Activated CD8-positive, alpha-beta memory T cell treated with anti-CD3 and anti-CD28 coated beads, Interleukin-2, amount 50 U/mL, for 24 hours (primary cell): ENCODE measurements around the gene SPINT1.

ENCODE experiments used
- DNase-seq: peaks from one replicate; pipeline ENCODE4 v3.0.0-alpha.2; 2020; ENCODE audit errors: extremely low read depth

The SPINT1 gene, protein sequence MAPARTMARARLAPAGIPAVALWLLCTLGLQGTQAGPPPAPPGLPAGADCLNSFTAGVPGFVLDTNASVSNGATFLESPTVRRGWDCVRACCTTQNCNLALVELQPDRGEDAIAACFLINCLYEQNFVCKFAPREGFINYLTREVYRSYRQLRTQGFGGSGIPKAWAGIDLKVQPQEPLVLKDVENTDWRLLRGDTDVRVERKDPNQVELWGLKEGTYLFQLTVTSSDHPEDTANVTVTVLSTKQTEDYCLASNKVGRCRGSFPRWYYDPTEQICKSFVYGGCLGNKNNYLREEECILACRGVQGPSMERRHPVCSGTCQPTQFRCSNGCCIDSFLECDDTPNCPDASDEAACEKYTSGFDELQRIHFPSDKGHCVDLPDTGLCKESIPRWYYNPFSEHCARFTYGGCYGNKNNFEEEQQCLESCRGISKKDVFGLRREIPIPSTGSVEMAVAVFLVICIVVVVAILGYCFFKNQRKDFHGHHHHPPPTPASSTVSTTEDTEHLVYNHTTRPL

GRCh38 chr15:40843885-40844695 lies at the start of gene SPINT1:
SPINT1 (plus strand) TSS chr15:40844048; CDS start chr15:40844555, 507 bp downstream.
- DNase-seq: peak; percentile 30

- DNase-seq: no peak
Observed at GRCh38 chr15:40796041-40796440, 47.8 kb upstream of the SPINT1 start.

DNA sequence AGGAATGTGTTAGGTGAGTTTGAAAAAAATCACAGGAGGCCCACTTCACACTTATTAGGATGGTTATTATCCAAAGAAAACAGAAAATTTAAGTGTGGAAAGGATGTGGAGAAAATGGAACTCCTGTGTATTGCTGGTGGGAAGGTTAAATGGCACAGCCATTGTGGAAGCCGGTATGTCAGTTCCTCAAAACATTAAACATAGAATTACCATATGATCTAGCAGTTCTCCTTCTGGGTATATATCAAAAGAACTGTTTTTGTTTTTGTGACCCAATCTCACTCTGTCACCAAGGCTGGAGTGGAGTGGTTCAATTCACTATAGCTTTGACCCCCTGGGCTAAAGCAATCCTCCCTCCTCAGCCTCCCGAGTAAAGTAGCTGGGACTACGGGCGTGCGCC lies 47.3 kb upstream of the SPINT1 start:
- DNase-seq: no peak

GRCh38 chr15:40799523-40799922 lies 44.3 kb upstream of the SPINT1 start:
- no peak for DNase-seq

GRCh38 chr15:40803076-40803475 lies 40.8 kb upstream of the SPINT1 start:
- no peak for DNase-seq

DNA sequence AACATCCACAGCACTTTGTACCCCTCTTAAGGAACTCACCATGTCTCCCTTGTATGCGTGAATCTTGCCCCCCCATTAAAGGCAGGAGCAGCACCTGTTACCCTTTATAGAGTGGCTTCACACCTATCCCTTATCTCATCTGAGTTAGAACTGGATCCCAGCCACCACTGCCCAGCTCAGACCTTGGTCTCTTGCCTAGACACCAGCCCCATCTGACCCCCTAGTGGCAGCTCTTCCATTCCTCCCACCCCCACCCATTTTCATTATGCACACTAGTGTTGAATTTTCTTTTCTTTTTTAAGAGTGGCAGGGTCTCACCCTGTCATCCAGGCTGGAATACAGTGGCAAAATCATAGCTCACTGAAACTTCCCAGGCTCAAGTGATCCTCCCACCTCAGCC lies 40.2 kb upstream of the SPINT1 start:
- DNase-seq: no peak

- no peak for DNase-seq
Observed at GRCh38 chr15:40806672-40807027, 37.2 kb upstream of the SPINT1 start.

DNA sequence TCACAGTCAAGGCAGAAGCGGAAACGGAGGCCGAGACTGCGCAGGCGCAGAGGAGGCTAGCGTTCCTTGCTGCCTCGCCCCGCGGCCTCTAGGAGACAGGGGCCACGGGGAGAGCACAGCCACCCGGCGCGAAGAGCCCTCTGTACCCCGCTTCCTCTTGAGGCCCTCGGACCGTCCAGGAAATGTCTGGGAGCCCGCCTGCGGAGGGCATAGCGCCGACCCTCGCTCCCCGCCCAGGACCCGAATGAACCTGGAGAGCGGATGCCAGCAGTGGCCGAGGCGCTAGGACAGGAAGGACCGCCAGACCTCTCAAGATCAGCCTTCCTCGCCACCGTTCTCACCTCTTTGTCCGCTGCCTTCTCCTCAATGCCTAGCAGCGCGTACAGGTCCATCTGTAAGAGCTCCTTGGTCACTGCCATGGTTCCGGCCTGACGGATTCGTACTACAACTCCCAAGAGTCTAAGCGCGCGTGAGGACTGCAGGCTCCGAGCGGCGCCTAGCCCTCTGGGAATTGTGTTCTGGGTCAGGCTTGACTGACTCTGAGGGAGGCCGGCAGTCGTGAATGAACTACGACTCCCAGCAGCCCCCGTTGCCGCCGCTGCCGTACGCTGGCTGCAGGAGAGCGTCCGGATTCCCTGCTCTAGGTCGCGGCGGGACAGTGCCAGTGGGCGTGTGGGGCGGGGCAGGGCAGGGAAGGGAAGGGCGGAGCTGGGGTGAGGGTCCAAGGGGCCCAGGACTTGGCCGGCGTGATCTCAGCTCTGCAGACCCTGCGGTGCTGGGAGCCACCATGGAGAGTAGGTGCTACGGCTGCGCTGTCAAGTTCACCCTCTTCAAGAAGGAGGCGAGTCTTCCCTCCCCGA lies 36.6 kb upstream of the SPINT1 start, which contains the start of the genes DNAJC17 and ZFYVE19:
Gene DNAJC17 (minus strand): TSS at position 446 of the 860 bp plus-strand sequence. CDS start 27 bp downstream, at position 419.
Gene ZFYVE19 (plus strand): TSS at position 62 of the 860 bp plus-strand sequence. CDS start 501 bp downstream, at position 563.
- DNase-seq: peak; percentile 87

DNA sequence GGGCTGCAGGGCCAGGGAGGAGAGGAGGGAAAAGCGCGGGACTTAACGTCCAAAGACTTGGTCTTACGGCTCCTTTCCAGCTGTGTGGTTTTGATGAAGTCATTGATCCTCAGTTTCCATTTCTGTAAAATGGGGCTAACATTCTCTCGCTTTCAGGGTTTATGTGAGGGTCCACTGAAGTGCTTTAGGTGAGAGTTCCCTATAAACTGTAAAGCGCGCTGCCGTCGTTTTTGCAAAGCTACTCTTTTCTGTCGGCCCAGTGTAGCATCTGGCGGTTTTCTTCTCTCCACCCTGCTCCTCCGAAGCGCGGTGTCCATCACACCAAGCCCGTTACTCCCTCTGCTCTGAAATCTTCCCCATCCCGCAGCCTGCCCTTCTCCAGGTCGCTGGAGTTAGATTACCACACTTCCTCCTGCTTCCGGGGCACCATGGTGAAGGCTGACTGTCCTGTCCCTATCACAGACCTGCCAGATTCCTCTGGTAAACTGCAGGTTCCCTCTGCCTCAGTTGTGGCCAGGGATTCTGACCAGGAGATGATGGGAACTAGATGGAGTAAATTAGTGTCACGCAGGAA lies 35.9 kb upstream of the SPINT1 start:
- DNase-seq: no peak

- DNase-seq: no peak
Observed at GRCh38 chr15:40808861-40809450, 34.9 kb upstream of the SPINT1 start.

GRCh38 chr15:40812721-40813425 lies 31.0 kb upstream of the SPINT1 start:
- DNase-seq: no peak

GRCh38 chr15:40815042-40815698 lies 28.7 kb upstream of the SPINT1 start:
- no peak for DNase-seq

- DNase-seq: no peak
Observed at GRCh38 chr15:40819048-40819447, 24.8 kb upstream of the SPINT1 start.

DNA sequence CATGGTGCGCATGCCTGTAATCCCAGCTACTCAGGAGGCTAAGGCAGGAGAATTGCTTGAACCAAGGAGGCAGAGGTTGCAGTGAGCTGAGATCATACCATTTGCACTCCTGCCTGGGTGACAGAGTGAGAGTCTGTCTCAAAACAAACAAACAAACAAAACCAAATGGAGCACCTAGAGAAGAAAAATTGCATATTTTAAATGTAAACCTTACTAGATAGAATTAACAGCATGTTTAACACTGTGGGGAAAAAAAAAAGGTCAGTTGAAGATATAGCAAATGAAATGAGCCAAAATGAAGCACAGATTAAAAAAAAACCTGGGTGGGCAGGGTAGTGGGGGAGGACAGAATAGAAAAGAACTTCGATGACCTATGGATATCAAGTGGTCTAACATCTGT lies 22.7 kb upstream of the SPINT1 start:
- no peak for DNase-seq

DNA sequence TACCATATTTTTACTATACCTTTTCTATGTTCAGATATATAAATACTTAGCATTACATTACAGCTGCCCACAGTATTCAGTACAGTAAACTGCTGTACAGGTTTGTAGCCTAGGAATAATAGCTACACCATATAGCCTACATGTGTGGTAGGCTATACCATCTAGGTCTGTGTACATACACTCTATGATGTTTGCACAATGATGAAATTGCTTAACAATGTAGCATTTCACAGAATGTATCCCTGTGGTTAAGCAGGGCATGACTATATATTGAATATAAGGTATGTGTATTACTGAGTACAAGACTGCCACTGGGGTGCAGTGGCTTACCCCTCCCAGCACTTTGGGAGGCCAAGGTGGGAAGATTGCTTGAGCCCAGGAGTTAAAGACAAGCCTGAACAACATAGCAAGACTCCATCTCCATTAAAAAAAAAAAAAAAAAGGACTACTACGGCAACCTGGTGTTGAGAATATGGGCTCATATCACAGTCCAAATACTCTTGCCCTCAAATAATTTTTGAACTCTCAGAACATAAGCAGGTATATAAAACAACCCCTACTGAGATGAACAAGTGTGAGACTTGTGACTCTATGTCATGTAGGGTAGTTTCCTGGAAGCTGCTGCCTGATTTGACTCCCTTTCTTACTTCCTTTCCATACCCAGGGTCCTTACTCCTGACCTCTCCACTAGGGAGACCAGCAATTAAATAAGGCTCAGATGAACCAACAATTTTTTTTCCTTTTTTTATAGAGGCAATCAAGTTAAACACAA lies 20.1 kb upstream of the SPINT1 start:
- DNase-seq: no peak

- no peak for DNase-seq
Observed at GRCh38 chr15:40825661-40826422, 18.0 kb upstream of the SPINT1 start.

GRCh38 chr15:40826423-40827075 lies 17.3 kb upstream of the SPINT1 start:
- no peak for DNase-seq
